Neutrophil (primary cell): Measurements from ENCODE around the gene FUT9.

ENCODE experiments used
- H3K27ac ChIP-seq: fragments of 200-600 bp; sonication (generic); 2 replicates; pipeline ENCODE4 v1.5.1; 2016; ENCODE audit warnings: mild to moderate bottlenecking, moderate library complexity
- H3K27me3 ChIP-seq: fragments of 200-600 bp; sonication (generic); 2 replicates; pipeline ENCODE4 v1.6.0; 2016; ENCODE audit warnings: mild to moderate bottlenecking
- H3K36me3 ChIP-seq: fragments of 200-600 bp; sonication (generic); 2 replicates; pipeline ENCODE4 v1.5.1; 2017
- H3K4me1 ChIP-seq, 2 experiments: fragments of 200-600 bp in 1 of 2; sonication (generic) in 1 of 2; 1 replicate in 1 of 2; 2 replicates in 1 of 2; pipeline versions ENCODE4 v1.5.1 to v1.6.1; 2013 to 2016; ENCODE audit warnings: low read depth in 1 of 2, low read length in 1 of 2, mild to moderate bottlenecking in 1 of 2, moderate library complexity in 1 of 2; ENCODE audit not compliant: control insufficient read depth in 1 of 2, insufficient read depth in 1 of 2
- H3K4me3 ChIP-seq, 2 experiments: fragments of 200-600 bp in 1 of 2; sonication (generic) in 1 of 2; 1 replicate in 1 of 2; 2 replicates in 1 of 2; pipeline ENCODE4 v1.5.1; 2013 to 2016; ENCODE audit warnings: low read depth in 1 of 2, low read length in 1 of 2, mild to moderate bottlenecking in 1 of 2, moderate library complexity in 1 of 2
- H3K9me3 ChIP-seq: fragments of 200-600 bp; sonication (generic); 2 replicates; pipeline ENCODE4 v1.5.1; 2016
- TF ChIP-seq, protein P1 (sequence below): fragments of 200-600 bp; sonication (generic); IDR thresholded peaks from 2 replicates; pipeline ENCODE4 v1.5.1; 2016; ENCODE audit warnings: antibody characterized with exemption

The FUT9 gene

DNA sequence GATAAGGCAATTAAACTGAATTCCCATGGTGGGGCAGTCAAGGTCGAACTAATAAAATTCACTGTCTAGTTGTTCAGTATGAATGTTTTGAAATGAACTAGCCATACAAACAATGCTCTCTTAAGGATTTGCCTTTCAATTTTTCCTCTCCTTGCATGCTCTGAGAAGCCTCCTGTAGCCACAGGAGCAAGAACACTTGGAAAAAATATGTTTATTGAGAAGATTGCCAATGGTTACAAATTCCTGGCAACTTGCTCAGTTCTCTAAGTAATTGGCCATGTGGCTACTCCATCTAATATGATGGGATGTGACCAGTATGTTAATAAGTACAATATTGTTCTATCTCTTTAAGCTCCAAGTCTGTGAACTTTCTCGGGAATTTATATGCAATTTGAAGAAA, 49.4 kb downstream of the FUT9 start:
- Histone ChIP-seq H3K4me1 (no peaks in the 10 kb centered on the region), H3K36me3 (no peaks in the 10 kb centered on the region), H3K27me3 (no peaks in the 10 kb centered on the region), H3K9me3 (no peaks in the 10 kb centered on the region), H3K4me3 (no peak overlapping the region), H3K27ac (no peak overlapping the region)
- TF ChIP-seq, protein P1, sequence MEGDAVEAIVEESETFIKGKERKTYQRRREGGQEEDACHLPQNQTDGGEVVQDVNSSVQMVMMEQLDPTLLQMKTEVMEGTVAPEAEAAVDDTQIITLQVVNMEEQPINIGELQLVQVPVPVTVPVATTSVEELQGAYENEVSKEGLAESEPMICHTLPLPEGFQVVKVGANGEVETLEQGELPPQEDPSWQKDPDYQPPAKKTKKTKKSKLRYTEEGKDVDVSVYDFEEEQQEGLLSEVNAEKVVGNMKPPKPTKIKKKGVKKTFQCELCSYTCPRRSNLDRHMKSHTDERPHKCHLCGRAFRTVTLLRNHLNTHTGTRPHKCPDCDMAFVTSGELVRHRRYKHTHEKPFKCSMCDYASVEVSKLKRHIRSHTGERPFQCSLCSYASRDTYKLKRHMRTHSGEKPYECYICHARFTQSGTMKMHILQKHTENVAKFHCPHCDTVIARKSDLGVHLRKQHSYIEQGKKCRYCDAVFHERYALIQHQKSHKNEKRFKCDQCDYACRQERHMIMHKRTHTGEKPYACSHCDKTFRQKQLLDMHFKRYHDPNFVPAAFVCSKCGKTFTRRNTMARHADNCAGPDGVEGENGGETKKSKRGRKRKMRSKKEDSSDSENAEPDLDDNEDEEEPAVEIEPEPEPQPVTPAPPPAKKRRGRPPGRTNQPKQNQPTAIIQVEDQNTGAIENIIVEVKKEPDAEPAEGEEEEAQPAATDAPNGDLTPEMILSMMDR: no peak

DNA sequence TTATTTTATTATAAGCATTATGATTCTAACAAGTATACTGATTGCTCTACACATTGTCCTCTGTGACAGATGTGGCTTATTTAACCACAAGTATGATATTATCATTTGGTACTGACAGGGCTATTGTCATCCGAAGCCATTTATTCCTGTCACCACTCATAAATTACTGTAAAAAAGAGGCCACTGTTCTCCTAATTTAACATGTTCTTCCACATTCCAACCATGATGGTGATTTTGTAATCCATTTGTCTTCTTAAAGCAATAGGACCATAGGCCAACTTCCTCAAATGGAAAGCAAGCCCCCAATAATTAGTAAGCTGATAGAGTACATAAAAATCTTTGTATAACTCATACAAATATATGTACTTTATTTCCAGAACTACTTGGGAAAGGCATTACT, 50.6 kb downstream of the FUT9 start:
- no peaks in the 10 kb centered on the region for H3K4me1 ChIP-seq
- H3K27me3 ChIP-seq: no peaks in the 10 kb centered on the region
- TF ChIP-seq, protein P1: no peak
- no peaks in the 10 kb centered on the region for H3K36me3 ChIP-seq
- H3K27ac ChIP-seq: no peak overlapping the region
- H3K4me3 ChIP-seq: no peak overlapping the region
- no peaks in the 10 kb centered on the region for H3K9me3 ChIP-seq

DNA sequence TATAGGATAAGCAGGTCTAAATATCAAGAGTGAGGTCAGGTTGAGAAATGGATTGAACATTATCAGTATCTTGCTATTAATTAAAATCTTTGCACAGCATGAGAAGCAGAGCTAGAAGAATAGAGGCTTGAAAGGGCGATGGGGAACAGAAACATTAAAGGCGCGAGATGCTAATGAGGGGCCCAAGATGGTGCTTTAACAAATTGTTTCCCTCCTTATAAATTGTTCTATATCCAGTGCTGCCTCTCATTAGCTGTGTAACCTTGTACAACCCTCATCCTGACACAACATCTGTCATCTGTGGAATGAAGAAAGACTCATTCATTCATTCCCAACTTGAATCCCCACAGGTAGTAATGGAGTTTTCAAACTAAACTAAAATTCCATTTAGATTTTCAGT, 57.8 kb downstream of the FUT9 start:
- Histone ChIP-seq H3K4me1 (no peaks in the 10 kb centered on the region), H3K27me3 (no peaks in the 10 kb centered on the region), H3K9me3 (no peaks in the 10 kb centered on the region), H3K36me3 (no peaks in the 10 kb centered on the region), H3K4me3 (no peak overlapping the region), H3K27ac (no peak overlapping the region)
- TF ChIP-seq, protein P1: no peak

DNA sequence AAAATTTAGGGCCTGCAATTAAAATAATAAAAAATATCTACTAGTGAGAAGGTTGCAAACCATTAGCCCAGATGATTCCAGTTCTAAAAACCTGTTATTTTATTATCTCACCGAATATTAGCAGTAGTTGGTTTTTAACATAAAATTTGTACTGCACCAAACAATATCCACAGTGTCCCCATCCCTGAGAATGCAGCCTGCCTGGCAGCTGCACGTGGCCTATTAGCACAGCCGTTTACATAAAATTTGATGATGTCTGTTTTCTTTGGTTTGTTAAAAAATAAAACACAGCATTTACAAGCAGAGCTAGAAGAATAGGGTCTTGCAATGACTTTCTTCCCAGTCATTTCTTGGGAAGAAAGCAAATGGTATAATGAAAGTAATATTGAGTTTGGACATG, 58.2 kb downstream of the FUT9 start:
- Histone ChIP-seq H3K27ac (no peak overlapping the region), H3K4me3 (no peak overlapping the region), H3K4me1 (no peaks in the 10 kb centered on the region), H3K9me3 (no peaks in the 10 kb centered on the region), H3K27me3 (no peaks in the 10 kb centered on the region), H3K36me3 (no peaks in the 10 kb centered on the region)
- TF ChIP-seq, protein P1: no peak

DNA sequence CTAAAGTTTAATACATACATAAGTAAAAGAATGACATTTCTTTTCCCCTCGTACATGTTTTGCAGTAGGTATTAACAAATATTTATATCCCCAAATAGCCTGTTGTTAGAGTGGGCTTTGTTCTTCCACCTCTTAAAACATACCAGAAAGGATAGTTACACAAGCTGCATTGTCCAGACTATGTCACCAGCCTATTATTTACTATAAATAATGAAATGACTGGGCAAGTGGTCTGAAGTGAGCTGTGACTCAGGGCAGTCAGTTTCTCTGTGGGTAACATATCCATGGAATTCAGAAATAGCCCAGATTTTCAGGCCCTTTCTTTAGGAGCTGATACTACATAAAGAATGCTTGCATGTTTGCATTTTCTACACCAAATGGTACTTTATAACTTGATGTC, 60.1 kb downstream of the FUT9 start:
- no peaks in the 10 kb centered on the region for H3K9me3 ChIP-seq
- no peaks in the 10 kb centered on the region for H3K36me3 ChIP-seq
- no peak overlapping the region for H3K4me3 ChIP-seq
- no peak overlapping the region for H3K27ac ChIP-seq
- TF ChIP-seq, protein P1: no peak
- H3K27me3 ChIP-seq: no peaks in the 10 kb centered on the region
- H3K4me1 ChIP-seq: no peaks in the 10 kb centered on the region

DNA sequence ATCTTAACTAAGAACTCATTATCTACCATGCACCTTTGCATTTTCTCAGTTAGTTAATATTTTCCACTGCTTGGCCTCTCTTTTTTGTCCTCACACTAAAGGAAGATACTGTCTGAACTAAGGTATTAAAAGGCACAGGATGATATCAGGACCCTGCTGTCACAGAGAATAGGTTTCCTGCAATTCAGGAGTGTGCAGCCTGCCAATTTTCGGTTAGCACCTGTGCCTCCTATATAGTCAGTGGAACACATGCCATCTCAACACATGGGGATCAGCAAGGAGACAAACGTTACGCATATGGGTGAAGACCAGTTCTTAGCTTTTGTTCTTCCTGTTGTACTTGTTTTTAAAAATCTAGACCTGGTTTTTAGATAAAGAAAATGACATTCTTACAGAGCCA, 71.0 kb downstream of the FUT9 start:
- TF ChIP-seq, protein P1: no peak
- H3K36me3 ChIP-seq: no peaks in the 10 kb centered on the region
- no peak overlapping the region for H3K4me3 ChIP-seq
- H3K27ac ChIP-seq: no peak overlapping the region
- no peaks in the 10 kb centered on the region for H3K27me3 ChIP-seq
- H3K9me3 ChIP-seq: no peaks in the 10 kb centered on the region
- no peaks in the 10 kb centered on the region for H3K4me1 ChIP-seq
